ENCODE measurements around the gene HRAS.
A peak's percentile ranks its signal among the peaks of the same experiment; 100 is the strongest.
"Not testable (repeated sequence)": the region's sequence is repeated elsewhere in the genome, so short reads cannot be mapped to it uniquely, and the experiment has no call there.

HRAS gene

DNA sequence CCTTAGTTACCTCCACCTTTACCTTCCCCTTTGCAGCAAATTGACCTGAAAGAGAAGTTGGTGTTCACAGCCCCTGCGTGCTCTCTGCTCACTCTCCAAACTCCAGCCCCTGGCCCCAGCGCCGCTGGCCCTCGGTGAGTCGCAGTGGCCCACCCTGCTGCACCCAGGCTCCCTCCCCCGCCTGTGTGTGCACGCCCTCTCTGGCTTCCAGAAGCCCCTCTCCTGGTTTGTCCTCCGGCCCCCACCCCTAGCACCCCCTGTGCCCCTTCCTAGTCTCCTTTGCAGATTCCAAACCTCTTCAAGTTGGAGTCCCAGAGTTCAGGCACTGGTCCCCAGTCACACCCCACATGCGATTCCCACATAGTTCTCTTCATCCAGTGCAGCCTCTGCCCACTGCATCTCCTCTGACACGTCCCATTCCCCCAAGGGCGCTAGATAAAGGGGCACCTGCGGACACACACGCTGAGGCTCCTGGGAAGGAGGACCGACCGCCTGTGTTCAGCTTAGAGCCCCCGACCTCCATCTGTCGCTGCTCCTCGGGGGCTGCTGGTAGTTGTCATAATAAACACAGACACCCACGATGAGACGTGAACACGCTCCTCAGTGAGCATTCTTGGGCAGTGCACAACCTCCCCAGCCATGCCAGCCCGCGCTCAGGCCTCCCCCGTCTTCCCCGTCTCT is 39.4 kb upstream of the HRAS start:
- TF ChIP-seq, protein P1, sequence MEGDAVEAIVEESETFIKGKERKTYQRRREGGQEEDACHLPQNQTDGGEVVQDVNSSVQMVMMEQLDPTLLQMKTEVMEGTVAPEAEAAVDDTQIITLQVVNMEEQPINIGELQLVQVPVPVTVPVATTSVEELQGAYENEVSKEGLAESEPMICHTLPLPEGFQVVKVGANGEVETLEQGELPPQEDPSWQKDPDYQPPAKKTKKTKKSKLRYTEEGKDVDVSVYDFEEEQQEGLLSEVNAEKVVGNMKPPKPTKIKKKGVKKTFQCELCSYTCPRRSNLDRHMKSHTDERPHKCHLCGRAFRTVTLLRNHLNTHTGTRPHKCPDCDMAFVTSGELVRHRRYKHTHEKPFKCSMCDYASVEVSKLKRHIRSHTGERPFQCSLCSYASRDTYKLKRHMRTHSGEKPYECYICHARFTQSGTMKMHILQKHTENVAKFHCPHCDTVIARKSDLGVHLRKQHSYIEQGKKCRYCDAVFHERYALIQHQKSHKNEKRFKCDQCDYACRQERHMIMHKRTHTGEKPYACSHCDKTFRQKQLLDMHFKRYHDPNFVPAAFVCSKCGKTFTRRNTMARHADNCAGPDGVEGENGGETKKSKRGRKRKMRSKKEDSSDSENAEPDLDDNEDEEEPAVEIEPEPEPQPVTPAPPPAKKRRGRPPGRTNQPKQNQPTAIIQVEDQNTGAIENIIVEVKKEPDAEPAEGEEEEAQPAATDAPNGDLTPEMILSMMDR (IDR thresholded peaks at IDR 0.05; ENCODE audit: control extremely low read depth, extremely low read depth, low read depth, missing control alignments), result no peak
- POLR2A ChIA-PET, result interaction anchor here (1.6 kb wide), 1 partner anchor 10 kb away, joined by 5 read pairs; no protein-coding TSS in a partner anchor
- CTCF ChIA-PET, result interaction anchor here (1.5 to 1.8 kb wide), 4 partner anchors 10 to 39 kb away, joined by 3 to 9 read pairs (median 4); no protein-coding TSS in a partner anchor
- no peak for DNase-seq (ENCODE audit: extremely low spot score)

- POLR2A ChIA-PET; CTCF ChIA-PET; DNase-seq (ENCODE audit: extremely low spot score): not testable (repeated sequence)
Measured at GRCh38 chr11:574031-574570, 38.7 kb upstream of the HRAS start.

- ChIA-PET POLR2A (no interaction called here), CTCF (no interaction called here)
- no peak for DNase-seq (ENCODE audit: extremely low spot score)
- TF ChIP-seq, protein P1 (IDR thresholded peaks at IDR 0.05; ENCODE audit: control extremely low read depth, extremely low read depth, low read depth, missing control alignments), result no peak
Measured at GRCh38 chr11:573146-573759, 37.9 kb upstream of the HRAS start.

DNA sequence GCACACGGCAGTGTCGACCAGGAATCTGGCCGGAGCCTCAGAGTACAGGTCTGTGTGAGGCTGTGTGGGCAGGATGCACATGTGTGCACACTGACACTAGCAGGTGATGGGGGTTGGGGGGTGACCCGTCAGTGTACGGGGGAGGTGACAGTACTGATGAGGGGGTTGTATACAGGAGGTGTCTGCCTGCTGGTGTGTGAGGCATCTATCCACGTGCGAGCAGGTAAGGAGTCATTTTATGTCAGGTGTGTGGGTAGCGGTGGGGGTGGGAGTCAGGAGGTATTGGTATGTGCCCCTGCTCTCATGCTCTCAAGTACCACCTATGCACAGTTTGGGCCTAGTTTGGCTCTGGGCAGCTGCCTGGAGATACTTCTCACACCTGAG is 36.4 kb upstream of the HRAS start:
- DNase-seq (ENCODE audit: extremely low spot score), result no peak
- ChIA-PET CTCF (interaction anchor here (0.6 kb wide), 1 partner anchor 17 kb away, joined by 4 read pairs; no protein-coding TSS in a partner anchor), POLR2A (no interaction called here)
- TF ChIP-seq, protein P1 (IDR thresholded peaks at IDR 0.05; ENCODE audit: control extremely low read depth, extremely low read depth, low read depth, missing control alignments), result no peak

- POLR2A ChIA-PET, result no interaction called here
- CTCF ChIA-PET, result interaction anchor here (1.1 to 5.8 kb wide), 2 partner anchors 14 to 34 kb away, joined by 3 to 36 read pairs; no protein-coding TSS in a partner anchor
- TF ChIP-seq, protein P1 (IDR thresholded peaks at IDR 0.05; ENCODE audit: control extremely low read depth, extremely low read depth, low read depth, missing control alignments), result no peak
- DNase-seq (ENCODE audit: extremely low spot score), result no peak
Measured at GRCh38 chr11:569158-569885, 33.9 kb upstream of the HRAS start.

GRCh38 chr11:568306-569157 is 33.2 kb upstream of the HRAS start:
- ChIA-PET CTCF (interaction anchor here (1.1 to 5.8 kb wide), 3 partner anchors 13 to 49 kb away, joined by 3 to 36 read pairs (median 3); no protein-coding TSS in a partner anchor), POLR2A (no interaction called here)
- peak; percentile 97 for DNase-seq (ENCODE audit: extremely low spot score)
- TF ChIP-seq, protein P1 (IDR thresholded peaks at IDR 0.05; ENCODE audit: control extremely low read depth, extremely low read depth, low read depth, missing control alignments), result no peak

Data from GM10248 (cell line).